ENCODE measurements around the gene TMC6. TPM values are rescaled to one million over a fixed set of nuclear protein-coding genes. Genes with fewer than 3 reads are reported as not detected.
A peak's percentile ranks its signal among the peaks of the same experiment; 100 is the strongest.

The TMC6 gene
- total RNA-seq, 1 experiment from 2014 or later = 82.2 TPM

DNA sequence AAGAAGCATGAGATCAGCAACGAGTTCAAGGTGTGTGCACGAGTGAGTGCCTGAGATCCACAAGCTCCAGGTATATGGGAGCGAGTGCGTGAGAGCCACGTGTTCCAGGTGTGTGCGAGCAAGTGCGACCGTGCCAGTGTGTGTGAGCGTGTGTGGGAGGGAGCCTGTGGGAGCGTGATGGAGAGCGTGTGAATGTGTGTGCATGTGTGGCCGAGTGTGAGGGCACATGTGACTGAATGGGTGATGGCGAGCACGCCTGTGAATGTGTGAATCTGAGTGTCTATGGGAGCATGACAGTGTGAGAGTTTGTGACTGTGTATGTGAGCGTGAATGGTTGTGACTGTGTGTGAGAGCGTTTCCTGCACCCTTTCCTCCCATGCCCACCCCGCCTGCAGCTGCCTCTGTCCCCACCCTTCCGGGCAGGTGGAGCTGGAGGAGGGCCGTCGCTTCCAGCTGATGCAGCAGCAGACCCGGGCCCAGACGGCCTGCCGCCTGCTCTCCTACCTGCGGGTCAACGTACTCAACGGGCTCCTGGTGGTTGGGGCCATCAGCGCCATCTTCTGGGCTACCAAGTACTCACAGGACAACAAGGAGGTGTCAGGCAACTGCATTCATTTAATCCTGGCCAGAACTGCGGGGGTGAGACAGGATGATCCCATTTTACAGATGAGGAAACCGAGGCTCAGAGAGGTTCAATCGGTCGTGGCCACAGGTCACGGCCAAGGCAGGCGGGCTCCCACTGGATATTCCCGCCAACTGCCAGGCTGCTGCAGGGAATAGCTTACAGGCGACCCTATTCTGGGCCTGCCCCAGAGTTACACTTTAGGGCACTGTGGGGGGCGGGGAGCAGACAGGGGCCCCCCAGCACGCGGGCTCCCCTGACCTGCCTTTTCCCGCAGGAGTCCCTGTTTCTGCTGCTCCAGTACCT lies 5.7 kb upstream of the TMC6 start:
- peak; percentile 95 for DNase-seq
- no peak overlapping the region for H3K4me3 ChIP-seq (ENCODE audit: insufficient read depth, low read depth, low read length)
- peaks cover 10% of the 10 kb centered on the region for H3K27me3 ChIP-seq (ENCODE audit: control insufficient read depth, insufficient read depth, low read length)
- H3K36me3 ChIP-seq (replicated peaks; ENCODE audit: control insufficient read depth, insufficient read depth, low read length) = no peaks in the 10 kb centered on the region

DNA sequence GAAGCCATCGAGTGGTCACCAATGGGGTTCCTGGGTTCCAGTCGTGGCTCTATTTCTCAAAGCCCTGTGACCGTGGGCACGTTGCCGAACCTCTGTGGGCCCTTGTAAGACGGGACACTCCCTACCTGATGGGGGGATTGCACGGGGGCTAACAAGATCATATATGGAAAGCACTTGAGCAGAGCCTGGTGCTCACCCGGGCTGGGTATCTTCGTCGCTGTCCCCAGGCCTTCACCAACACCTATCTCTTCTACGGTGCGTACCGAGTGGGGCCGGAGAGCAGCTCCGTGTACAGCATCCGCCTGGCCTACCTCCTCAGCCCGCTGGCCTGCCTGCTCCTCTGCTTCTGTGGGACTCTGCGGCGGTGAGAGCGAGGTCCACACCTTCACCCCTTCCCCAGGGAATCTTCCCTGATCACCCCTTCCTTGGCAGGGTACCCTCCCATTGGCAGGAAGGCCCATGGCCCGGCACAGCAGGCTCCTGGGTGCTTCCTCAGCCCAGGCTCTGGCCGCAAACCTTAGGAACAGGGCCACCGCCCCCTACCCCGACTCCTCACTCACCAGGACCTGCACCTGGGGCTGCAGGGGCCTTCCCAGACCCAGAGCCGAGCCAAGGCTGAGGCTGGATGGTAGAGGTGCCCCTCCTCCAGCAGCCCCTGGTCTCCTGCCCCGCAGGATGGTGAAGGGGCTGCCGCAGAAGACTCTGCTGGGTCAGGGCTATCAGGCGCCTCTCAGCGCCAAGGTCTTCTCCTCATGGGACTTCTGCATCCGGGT lies 4.8 kb upstream of the TMC6 start:
- DNase-seq = peak; percentile 62
- H3K4me3 ChIP-seq (ENCODE audit: insufficient read depth, low read depth, low read length) = no peak overlapping the region
- H3K27me3 ChIP-seq (ENCODE audit: control insufficient read depth, insufficient read depth, low read length) = peaks cover 10% of the 10 kb centered on the region
- H3K36me3 ChIP-seq (replicated peaks; ENCODE audit: control insufficient read depth, insufficient read depth, low read length) = no peaks in the 10 kb centered on the region

DNA sequence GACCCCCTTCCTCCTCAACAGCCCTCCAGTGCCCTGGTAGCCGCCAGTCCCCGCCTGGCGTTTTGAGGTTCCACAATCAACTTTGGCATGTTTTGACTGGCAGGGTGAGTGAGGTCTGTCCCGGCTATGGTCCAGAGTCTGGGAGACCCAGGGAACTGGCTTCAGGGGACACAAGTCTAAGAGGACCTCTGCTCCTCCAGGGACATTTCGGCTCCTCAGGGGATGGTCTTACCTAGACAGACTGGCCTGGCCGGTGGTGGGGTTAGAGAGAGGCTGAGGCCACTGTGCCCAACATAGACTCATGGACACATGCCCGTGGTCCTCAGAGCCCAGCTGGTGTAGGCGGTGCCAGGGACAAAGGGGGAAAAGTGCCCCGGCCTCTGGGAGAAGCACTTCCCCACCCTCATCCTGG lies 4.2 kb upstream of the TMC6 start:
- Histone ChIP-seq H3K4me3 (ENCODE audit: insufficient read depth, low read depth, low read length) (no peak overlapping the region), H3K36me3 (replicated peaks; ENCODE audit: control insufficient read depth, insufficient read depth, low read length) (no peaks in the 10 kb centered on the region), H3K27me3 (ENCODE audit: control insufficient read depth, insufficient read depth, low read length) (peaks cover 10% of the 10 kb centered on the region)
- DNase-seq = no peak

DNA sequence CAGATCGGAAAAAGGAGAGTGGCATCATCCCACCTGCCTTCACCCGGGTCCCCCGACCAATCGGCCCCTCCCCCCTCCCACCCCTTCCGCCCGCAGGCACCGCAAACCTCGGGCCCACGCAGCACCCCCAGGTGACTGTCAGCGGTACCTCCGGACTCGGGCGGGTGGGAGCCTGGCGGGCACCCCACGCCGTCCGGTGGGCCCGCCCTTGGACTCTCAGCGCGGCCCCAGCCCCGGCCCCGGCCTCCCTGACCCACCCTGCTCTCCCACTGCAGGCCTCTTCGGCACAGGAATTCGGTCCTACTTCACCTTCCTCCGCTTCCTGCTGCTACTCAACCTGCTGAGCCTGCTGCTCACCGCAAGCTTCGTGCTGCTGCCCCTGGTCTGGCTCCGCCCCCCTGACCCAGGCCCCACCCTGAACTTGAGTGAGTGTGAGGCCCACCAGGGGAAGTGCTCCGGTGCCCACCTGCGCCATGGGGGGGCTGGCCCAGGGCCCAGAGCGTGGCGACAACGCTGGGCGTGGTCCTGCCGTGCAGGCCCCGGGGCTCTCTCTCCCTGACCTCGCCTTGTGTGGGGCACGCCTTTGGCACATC lies 3.6 kb upstream of the TMC6 start:
- no peaks in the 10 kb centered on the region for H3K36me3 ChIP-seq (replicated peaks; ENCODE audit: control insufficient read depth, insufficient read depth, low read length)
- peaks cover 10% of the 10 kb centered on the region for H3K27me3 ChIP-seq (ENCODE audit: control insufficient read depth, insufficient read depth, low read length)
- peak; percentile 87 for DNase-seq
- H3K4me3 ChIP-seq (ENCODE audit: insufficient read depth, low read depth, low read length) = peak overlapping the region; percentile 39

DNA sequence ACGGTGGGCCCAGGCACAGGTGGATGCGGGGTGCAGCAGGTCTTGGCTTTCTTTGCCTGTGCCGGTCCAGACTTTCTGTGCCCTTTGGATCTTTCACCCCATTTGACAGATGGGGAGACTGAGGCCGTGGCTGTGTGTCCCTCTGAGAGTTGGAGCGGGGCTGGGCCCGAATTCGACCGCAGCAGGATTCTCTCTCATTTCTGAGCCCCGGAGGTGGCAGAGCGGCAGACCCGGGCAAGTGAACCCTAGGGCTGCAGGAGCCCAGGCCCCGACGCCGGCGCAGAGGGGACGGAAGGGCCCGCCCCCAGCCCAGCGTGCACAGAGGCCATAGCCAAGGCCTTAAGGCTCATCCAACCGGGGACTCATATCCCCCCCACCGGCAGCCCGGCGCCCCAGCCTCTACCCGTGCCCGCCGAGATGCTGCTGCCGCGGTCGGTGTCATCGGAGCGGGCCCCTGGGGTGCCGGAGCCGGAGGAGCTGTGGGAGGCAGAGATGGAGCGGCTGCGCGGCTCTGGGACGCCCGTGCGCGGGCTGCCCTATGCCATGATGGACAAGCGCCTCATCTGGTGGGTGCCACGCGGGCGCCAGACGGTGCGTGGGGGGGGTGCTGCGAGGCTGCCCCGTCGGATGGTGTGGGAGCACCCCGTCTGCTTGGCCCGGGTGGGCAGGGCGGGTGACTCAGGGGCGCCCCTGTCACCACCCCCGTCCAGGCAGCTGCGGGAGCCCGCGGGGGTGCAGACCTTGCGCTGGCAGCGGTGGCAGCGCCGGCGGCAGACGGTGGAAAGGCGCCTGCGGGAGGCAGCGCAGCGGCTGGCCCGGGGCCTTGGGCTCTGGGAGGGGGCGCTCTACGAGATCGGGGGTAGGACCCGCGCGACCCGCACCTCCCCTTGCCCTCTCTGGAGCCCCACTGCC lies 2.9 kb upstream of the TMC6 start:
- no peaks in the 10 kb centered on the region for H3K36me3 ChIP-seq (replicated peaks; ENCODE audit: control insufficient read depth, insufficient read depth, low read length)
- peak; percentile 84 for DNase-seq
- peaks cover 10% of the 10 kb centered on the region for H3K27me3 ChIP-seq (ENCODE audit: control insufficient read depth, insufficient read depth, low read length)
- peak overlapping the region; percentile 39 for H3K4me3 ChIP-seq (ENCODE audit: insufficient read depth, low read depth, low read length)

DNA sequence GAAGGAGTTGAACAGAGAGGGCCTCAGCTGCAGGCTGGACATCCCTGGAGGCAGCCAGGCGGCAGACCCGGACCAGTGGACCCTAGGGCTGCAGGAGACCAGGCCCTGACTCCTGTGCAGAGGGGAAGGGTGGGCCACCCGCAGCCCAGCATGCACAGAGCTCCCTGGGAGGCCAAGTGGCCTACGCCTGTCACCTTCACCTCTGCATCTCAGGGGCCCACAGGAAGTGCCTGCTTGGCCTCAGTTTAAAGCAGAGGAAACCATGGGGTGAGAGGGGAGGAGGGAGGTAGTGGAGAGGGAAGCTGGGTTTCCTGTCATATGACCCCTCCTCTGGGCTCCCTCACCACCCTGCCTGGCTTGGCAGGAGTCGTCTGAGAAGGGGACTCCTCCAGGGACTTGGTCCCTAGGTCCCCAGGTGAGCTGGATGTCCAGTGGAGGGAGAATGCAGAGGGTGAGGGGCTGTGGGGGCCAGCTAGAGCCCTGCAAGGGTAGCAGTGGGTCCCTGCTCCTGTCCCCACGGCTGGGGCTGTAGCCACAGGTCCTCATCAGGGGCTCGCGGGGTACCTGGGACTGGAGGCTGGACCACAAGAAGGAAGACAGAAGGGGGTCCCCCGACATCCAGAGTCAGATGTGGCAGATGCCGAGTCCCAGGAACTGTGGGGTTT lies 2.0 kb upstream of the TMC6 start, which contains the start of gene TMC8:
TMC8 (plus strand) TSS at position 335 of the 665 bp plus-strand sequence. CDS start 818 bp downstream, outside the sequence.
- peak within 1 kb of the TSS; percentile 39 for H3K4me3 ChIP-seq (ENCODE audit: insufficient read depth, low read depth, low read length)
- no peaks in the 10 kb centered on the region for H3K36me3 ChIP-seq (replicated peaks; ENCODE audit: control insufficient read depth, insufficient read depth, low read length)
- DNase-seq = peak; percentile 70
- H3K27me3 ChIP-seq (ENCODE audit: control insufficient read depth, insufficient read depth, low read length) = peaks cover 10% of the 10 kb centered on the region

DNA sequence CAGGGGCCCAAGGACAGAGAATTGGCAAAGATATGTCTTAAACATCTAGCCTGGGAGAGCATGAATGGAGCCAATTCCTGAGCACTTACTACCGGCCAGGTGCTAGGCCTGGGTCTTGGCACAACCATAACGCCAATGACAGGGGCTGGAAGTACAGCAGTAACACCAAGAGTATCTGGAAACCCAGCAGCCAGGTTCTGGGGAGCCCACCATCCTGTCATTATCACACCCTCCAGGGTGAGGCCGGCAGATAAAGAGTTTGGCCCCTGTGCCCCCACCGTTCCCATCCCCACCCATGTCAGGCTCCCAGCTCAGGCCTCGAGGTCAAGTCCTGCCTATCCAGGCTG lies 1.5 kb upstream of the TMC6 start:
- DNase-seq = peak; percentile 66
- Histone ChIP-seq H3K36me3 (replicated peaks; ENCODE audit: control insufficient read depth, insufficient read depth, low read length) (no peaks in the 10 kb centered on the region), H3K27me3 (ENCODE audit: control insufficient read depth, insufficient read depth, low read length) (peaks cover 10% of the 10 kb centered on the region), H3K4me3 (ENCODE audit: insufficient read depth, low read depth, low read length) (no peak overlapping the region)

DNA sequence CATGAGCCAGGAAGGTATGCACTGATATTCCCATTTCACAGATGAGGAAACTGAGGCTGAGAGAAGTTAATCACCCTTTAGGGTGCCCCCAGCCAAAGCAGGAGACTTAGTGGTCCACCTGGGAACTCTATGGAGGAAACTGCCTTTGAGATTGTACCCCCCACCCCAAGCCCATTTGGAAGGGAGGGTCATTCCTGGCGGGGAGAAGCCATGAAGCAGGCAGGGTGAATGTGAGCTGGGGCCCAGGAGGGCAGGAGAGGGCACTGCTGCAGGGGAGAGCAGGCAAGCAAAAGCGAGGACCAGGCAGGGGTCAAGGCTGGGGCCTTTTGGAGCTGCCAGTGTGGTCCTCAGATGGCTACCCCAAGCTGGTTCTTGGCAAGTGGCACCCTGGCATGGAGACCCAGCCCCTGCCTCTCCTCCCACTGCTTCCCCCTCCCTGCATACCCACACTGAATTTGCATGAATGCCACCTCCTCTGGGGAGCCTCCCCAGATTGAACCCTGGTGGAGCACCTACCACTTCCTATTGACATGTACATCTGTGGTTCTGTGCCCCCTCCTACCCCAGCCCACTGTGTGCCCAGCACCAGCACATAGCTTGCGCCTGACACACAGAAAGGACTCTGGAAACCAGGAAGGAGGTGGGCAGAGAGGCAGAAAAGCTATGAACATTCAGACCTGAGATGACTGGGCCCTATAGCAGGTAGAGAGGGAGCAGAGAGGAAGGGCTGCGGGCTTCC lies 965 bp upstream of the TMC6 start:
- Histone ChIP-seq H3K4me3 (ENCODE audit: insufficient read depth, low read depth, low read length) (no peak overlapping the region), H3K27me3 (ENCODE audit: control insufficient read depth, insufficient read depth, low read length) (peaks cover 10% of the 10 kb centered on the region)

DNA sequence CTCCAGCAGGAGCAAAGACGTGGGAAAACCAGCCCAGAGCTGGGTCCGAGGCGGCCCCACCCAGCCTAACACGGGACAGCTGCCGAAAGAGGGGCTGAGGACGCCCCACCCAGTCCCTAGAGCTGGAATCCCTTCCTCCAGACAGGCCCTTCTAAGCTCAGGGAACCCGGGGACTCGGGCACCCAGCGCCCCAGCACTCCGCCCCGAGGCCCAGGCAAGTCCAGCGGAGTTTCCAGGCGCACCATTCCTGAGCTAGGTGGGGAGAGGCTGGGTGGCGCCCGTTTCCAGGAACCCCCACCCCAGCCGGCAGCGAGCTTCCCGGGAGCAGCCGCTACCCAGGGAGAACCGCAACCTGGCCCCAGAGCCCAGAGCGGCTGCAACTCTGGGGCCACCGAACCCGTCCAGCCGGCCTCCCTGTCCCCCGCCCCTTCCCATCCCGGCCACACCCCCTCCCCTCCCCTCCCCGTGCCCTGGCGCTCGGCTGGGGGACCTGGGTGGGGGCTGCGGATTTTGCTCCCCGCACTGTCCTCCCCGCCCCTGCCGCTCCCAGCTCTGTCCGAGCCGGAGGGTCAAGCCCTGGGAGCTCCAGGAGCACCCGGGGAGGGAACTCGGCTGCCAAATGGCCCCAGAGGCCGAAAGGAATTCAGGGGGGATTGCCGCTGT lies 536 bp downstream of the TMC6 start:
- Histone ChIP-seq H3K36me3 (replicated peaks; ENCODE audit: control insufficient read depth, insufficient read depth, low read length) (peaks cover 6% of the 10 kb centered on the region), H3K27me3 (ENCODE audit: control insufficient read depth, insufficient read depth, low read length) (peaks cover 5% of the 10 kb centered on the region), H3K4me3 (ENCODE audit: insufficient read depth, low read depth, low read length) (peak overlapping the region; percentile 75)
- peak; percentile 96 for DNase-seq

More for the DNA sequence above, 965 bp upstream of the TMC6 start:
- H3K36me3 ChIP-seq (replicated peaks; ENCODE audit: control insufficient read depth, insufficient read depth, low read length) = no peaks in the 10 kb centered on the region
- DNase-seq = peak; percentile 58

DNA sequence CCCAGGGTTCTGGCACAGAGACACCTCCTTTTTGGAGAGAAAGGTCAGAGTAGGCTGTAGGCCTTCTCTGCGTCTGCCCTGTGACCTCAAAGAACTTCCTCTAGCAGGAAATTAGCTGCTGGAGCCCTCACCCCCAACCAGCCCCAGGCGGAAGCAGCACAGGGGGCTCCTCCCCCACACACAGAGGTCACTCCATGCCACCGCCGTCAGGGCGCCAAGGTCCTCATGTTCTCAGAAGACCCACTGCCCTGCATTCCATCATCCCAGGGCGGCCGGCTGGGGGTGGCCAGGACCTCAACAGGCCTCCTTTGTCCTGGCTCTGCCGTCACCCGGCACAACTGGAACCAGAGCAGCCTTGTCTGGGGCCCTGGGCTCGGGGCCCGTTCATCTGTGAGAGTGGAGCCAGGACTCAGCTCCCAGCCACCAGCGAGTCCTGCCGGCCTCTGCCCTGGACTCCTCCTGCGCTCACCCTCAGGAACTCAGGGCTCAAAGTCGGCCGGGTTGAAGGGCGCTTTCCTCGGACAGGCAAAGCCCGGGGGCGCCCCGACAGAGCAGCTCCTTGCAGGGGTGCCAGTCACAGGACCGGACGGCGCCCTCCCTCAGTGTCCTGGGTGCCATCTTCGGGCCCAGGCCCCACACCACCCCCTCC lies 1.2 kb downstream of the TMC6 start:
- Histone ChIP-seq H3K27me3 (ENCODE audit: control insufficient read depth, insufficient read depth, low read length) (peaks cover 2% of the 10 kb centered on the region; the same call in 1 of the 2 replicates), H3K4me3 (ENCODE audit: insufficient read depth, low read depth, low read length) (peak overlapping the region; percentile 75), H3K36me3 (replicated peaks; ENCODE audit: control insufficient read depth, insufficient read depth, low read length) (peaks cover 8% of the 10 kb centered on the region)
- peak; percentile 77 for DNase-seq

DNA sequence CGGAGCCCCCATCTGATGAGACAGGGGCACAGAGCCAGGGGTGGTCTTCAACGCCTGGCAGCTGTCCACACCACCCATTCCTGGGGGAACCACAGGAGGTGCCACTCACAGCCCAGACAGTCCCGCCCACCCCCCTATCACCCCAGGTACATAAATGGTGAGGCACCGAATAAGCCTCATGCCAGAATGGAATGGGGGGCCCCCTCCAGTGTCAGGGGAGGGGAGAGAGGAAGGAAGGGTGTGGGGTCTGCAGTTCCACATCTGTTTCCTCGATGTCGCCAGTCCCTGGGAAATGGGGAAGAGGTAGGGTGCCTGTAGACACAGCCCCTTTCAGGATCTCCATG lies 1.7 kb downstream of the TMC6 start:
- Histone ChIP-seq H3K36me3 (replicated peaks; ENCODE audit: control insufficient read depth, insufficient read depth, low read length) (peaks cover 9% of the 10 kb centered on the region), H3K27me3 (ENCODE audit: control insufficient read depth, insufficient read depth, low read length) (peaks cover 2% of the 10 kb centered on the region; the same call in 1 of the 2 replicates), H3K4me3 (ENCODE audit: insufficient read depth, low read depth, low read length) (peak overlapping the region; percentile 75; the same call in 1 of the 2 replicates)
- DNase-seq = peak; percentile 52

All from H7 (cell line).